Thyroid gland (tissue), 4 donors: ENCODE results near the gene SUSD4.

Experiments used
- POLR2A ChIP-seq, 2 donors: fragments of 450-650 bp; IDR thresholded peaks; one replicate each; pipeline ENCODE4 v1.6.1; 2017; ENCODE audit warnings: antibody characterized with exemption in 2 of 2, mild to moderate bottlenecking in 2 of 2, moderate library complexity in 1 of 2
- TF ChIP-seq, protein P1 (sequence below), 6 experiments: fragments of 200-600 bp in 3 of 6; fragments of 450-650 bp in 3 of 6; sonication (generic) in 3 of 6; IDR thresholded peaks; one replicate each; pipeline ENCODE4 v1.5.1; 2016 to 2019; ENCODE audit warnings: antibody characterized with exemption in 6 of 6, mild to moderate bottlenecking in 2 of 6, inconsistent platforms in 1 of 6, moderate library complexity in 1 of 6

DNA sequence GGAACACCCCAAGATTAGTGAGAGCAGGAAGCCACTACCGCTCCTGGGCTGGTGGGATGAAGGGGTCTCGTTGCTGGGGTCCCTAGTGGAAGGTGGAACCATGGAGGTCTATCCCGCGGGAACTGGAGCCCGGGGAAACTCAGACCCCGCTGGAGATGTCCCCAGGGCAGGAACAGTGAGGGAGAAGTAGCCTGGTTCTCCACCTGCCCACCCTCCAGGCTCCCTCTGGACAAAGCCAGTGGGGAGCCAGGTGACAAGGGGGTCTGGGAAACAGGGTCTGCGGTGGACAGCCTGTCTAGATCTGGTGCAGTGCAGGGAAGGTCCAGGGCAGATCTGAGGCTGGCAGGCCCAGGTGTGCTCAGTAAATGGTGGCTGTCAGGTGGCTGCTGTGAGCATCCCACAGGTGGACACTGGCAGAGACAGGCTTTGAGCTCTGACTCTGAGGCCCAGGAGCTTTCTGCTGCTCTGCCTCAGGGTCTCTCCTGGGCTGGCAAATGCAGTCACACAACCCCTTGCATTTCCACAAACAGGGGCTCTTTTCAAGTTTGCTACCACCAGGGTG, 132.9 kb downstream of the SUSD4 start:
- TF ChIP-seq, protein P1, sequence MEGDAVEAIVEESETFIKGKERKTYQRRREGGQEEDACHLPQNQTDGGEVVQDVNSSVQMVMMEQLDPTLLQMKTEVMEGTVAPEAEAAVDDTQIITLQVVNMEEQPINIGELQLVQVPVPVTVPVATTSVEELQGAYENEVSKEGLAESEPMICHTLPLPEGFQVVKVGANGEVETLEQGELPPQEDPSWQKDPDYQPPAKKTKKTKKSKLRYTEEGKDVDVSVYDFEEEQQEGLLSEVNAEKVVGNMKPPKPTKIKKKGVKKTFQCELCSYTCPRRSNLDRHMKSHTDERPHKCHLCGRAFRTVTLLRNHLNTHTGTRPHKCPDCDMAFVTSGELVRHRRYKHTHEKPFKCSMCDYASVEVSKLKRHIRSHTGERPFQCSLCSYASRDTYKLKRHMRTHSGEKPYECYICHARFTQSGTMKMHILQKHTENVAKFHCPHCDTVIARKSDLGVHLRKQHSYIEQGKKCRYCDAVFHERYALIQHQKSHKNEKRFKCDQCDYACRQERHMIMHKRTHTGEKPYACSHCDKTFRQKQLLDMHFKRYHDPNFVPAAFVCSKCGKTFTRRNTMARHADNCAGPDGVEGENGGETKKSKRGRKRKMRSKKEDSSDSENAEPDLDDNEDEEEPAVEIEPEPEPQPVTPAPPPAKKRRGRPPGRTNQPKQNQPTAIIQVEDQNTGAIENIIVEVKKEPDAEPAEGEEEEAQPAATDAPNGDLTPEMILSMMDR (IDR thresholded peaks at IDR 0.05) = no peak
- no peak for TF ChIP-seq POLR2A (IDR thresholded peaks at IDR 0.05)
